HUES48 (cell line): ENCODE results near the gene CHRM4.
"Not testable (repeated sequence)": the region's sequence is repeated elsewhere in the genome, so short reads cannot be mapped to it uniquely, and the experiment has no call there.

Experiments
- H3K27ac ChIP-seq: one replicate; pipeline ENCODE4 v1.7.0; 2013; ENCODE audit warnings: low read depth, low read length, inconsistent platforms
- H3K27me3 ChIP-seq: 2 replicates; pipeline ENCODE4 v1.6.1; 2013; ENCODE audit warnings: mild to moderate bottlenecking, low read length; ENCODE audit not compliant: control insufficient read depth, insufficient read depth
- H3K36me3 ChIP-seq: 2 replicates; pipeline ENCODE4 v1.6.1; 2013; ENCODE audit warnings: low read length; ENCODE audit not compliant: control insufficient read depth, insufficient read depth
- H3K4me1 ChIP-seq: 2 replicates; pipeline ENCODE4 v1.6.1; 2013; ENCODE audit warnings: mild to moderate bottlenecking, low read length; ENCODE audit not compliant: control insufficient read depth, insufficient read depth
- H3K4me3 ChIP-seq: 2 replicates; pipeline ENCODE4 v1.5.1; 2013; ENCODE audit warnings: mild to moderate bottlenecking, low read depth, low read length
- H3K9ac ChIP-seq: 2 replicates; pipeline ENCODE4 v1.6.1; 2013; ENCODE audit warnings: mild to moderate bottlenecking, low read depth, low read length, moderate library complexity
- H3K9me3 ChIP-seq: 2 replicates; pipeline ENCODE4 v1.6.1; 2013; ENCODE audit warnings: low read length; ENCODE audit not compliant: control insufficient read depth, insufficient read depth

CHRM4 gene

GRCh38 chr11:46381048-46381818 is 10.3 kb downstream of the CHRM4 start, which contains the start of gene MDK:
Gene MDK (plus strand): TSS chr11:46381669. CDS start chr11:46382058, 389 bp downstream.
- Histone ChIP-seq H3K4me1 (peaks cover 13% of the 10 kb centered on the region), H3K27ac (peak within 1 kb of the TSS; percentile 98), H3K9me3 (no peaks in the 10 kb centered on the region), H3K27me3 (peaks cover 4% of the 10 kb centered on the region; the same call in 1 of the 2 replicates), H3K4me3 (peak within 1 kb of the TSS; percentile 92), H3K36me3 (peaks cover 23% of the 10 kb centered on the region), H3K9ac (peak within 1 kb of the TSS; percentile 83)

GRCh38 chr11:46380340-46381047 is 11.1 kb downstream of the CHRM4 start:
- Histone ChIP-seq H3K27me3 (no peaks in the 10 kb centered on the region), H3K9me3 (no peaks in the 10 kb centered on the region), H3K9ac (peak overlapping the region; percentile 73), H3K4me1 (peaks cover 13% of the 10 kb centered on the region), H3K36me3 (peaks cover 30% of the 10 kb centered on the region), H3K27ac (peak overlapping the region; percentile 98), H3K4me3 (peak overlapping the region; percentile 69)

DNA sequence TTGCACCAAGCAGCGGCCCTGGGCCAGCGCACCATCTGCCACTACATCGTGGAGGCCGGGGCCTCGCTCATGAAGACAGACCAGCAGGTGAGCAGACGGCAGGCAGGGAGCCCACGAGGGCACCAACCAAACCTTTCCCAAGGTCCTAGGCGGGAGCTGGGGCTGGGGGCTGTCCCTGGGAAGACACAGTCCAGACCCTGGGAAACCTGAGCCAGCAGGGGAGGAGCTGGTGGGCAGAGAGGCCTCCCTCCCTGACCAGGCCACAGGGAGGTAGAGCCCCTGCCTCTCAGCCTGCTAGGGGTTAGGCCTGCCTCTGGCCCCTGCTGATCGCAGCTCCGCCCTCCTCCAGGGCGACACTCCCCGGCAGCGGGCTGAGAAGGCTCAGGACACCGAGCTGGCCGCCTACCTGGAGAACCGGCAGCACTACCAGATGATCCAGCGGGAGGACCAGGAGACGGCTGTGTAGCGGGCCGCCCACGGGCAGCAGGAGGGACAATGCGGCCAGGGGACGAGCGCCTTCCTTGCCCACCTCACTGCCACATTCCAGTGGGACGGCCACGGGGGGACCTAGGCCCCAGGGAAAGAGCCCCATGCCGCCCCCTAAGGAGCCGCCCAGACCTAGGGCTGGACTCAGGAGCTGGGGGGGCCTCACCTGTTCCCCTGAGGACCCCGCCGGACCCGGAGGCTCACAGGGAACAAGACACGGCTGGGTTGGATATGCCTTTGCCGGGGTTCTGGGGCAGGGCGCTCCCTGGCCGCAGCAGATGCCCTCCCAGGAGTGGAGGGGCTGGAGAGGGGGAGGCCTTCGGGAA is 11.9 kb downstream of the CHRM4 start:
- H3K9me3 ChIP-seq, H3K27me3 ChIP-seq, H3K9ac ChIP-seq: not testable (repeated sequence)
- Histone ChIP-seq H3K4me3 (peak overlapping the region; percentile 69; the same call in 1 of the 2 replicates), H3K4me1 (peaks cover 13% of the 10 kb centered on the region), H3K36me3 (peaks cover 38% of the 10 kb centered on the region), H3K27ac (peak overlapping the region; percentile 98)

- no peak overlapping the region; the same call in 1 of the 2 replicates for H3K4me3 ChIP-seq
- no peak overlapping the region for H3K9ac ChIP-seq
- no peaks in the 10 kb centered on the region for H3K9me3 ChIP-seq
- H3K4me1 ChIP-seq = peaks cover 13% of the 10 kb centered on the region
- H3K27ac ChIP-seq = peak overlapping the region; percentile 70
- peaks cover 46% of the 10 kb centered on the region for H3K36me3 ChIP-seq
- H3K27me3 ChIP-seq = no peaks in the 10 kb centered on the region
Observed at GRCh38 chr11:46378811-46379481, 12.6 kb downstream of the CHRM4 start.

GRCh38 chr11:46378296-46378695 is 13.3 kb downstream of the CHRM4 start:
- Histone ChIP-seq H3K27ac (no peak overlapping the region), H3K27me3 (no peaks in the 10 kb centered on the region), H3K9me3 (no peaks in the 10 kb centered on the region), H3K9ac (no peak overlapping the region), H3K4me3 (no peak overlapping the region), H3K36me3 (peaks cover 50% of the 10 kb centered on the region), H3K4me1 (peaks cover 12% of the 10 kb centered on the region)

GRCh38 chr11:46377831-46378230 is 13.7 kb downstream of the CHRM4 start:
- Histone ChIP-seq H3K27ac (no peak overlapping the region), H3K9me3 (no peaks in the 10 kb centered on the region), H3K4me3 (no peak overlapping the region), H3K36me3 (peaks cover 49% of the 10 kb centered on the region), H3K27me3 (no peaks in the 10 kb centered on the region), H3K9ac (no peak overlapping the region), H3K4me1 (peaks cover 7% of the 10 kb centered on the region)

DNA sequence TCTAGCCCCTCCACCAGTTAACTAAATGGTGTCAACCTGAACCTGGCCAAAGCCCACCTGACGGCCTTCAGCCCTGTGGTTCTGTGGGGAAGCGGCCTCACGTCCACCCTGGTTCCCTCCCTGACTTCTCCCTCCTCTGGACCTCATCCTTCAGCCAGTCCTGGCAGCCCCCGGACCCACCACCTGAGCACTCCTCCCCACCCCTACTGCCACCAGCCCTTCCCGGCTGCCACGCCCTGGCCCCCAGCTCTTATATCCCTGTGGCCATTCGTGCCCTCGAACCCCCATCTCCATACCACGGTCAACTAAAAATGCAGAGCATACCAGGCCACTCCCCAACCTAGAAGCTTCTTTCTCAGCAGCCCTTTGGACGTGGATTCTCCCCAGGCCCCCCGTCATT is 14.3 kb downstream of the CHRM4 start:
- H3K27me3 ChIP-seq = no peaks in the 10 kb centered on the region
- H3K9ac ChIP-seq = no peak overlapping the region
- peaks cover 4% of the 10 kb centered on the region for H3K4me1 ChIP-seq
- no peak overlapping the region for H3K4me3 ChIP-seq
- H3K36me3 ChIP-seq = peaks cover 54% of the 10 kb centered on the region
- no peaks in the 10 kb centered on the region for H3K9me3 ChIP-seq
- H3K27ac ChIP-seq = no peak overlapping the region

- Histone ChIP-seq H3K4me1 (peaks cover 4% of the 10 kb centered on the region), H3K4me3 (no peak overlapping the region), H3K27me3 (no peaks in the 10 kb centered on the region), H3K9ac (no peak overlapping the region), H3K27ac (no peak overlapping the region), H3K9me3 (no peaks in the 10 kb centered on the region), H3K36me3 (peaks cover 61% of the 10 kb centered on the region)
Observed at GRCh38 chr11:46376258-46377050, 15.1 kb downstream of the CHRM4 start.

GRCh38 chr11:46375392-46376101 is 16.0 kb downstream of the CHRM4 start:
- H3K4me1 ChIP-seq = peaks cover 4% of the 10 kb centered on the region
- H3K36me3 ChIP-seq = peaks cover 65% of the 10 kb centered on the region
- H3K4me3 ChIP-seq = no peak overlapping the region
- no peak overlapping the region for H3K9ac ChIP-seq
- H3K9me3 ChIP-seq = no peaks in the 10 kb centered on the region
- H3K27ac ChIP-seq = no peak overlapping the region
- no peaks in the 10 kb centered on the region for H3K27me3 ChIP-seq
